CD14-positive monocyte (primary cell): ENCODE data around the gene GRXCR1. TPM values are rescaled to one million over a fixed set of nuclear protein-coding genes. Genes with fewer than 3 reads are reported as not detected.

Experiments used
- DNase-seq, 3 donors: peaks; one replicate each; pipeline ENCODE4 v3.0.0-alpha.2; 2011 to 2022
- H2AFZ ChIP-seq: 2 replicates; pipeline ENCODE4 v1.6.0; 2012; ENCODE audit warnings: mild to moderate bottlenecking, low read depth, low read length, inconsistent platforms; ENCODE audit not compliant: insufficient read depth, poor library complexity, severe bottlenecking
- H3K27ac ChIP-seq, 2 donors: 1 replicate in 1 of 2; 2 replicates in 1 of 2; pipeline ENCODE4 v1.5.1; 2012 to 2013; ENCODE audit warnings: low read length in 2 of 2, control low read depth in 1 of 2, inconsistent platforms in 1 of 2, low read depth in 1 of 2, mild to moderate bottlenecking in 1 of 2
- H3K27me3 ChIP-seq, 2 donors: one replicate each; pipeline versions ENCODE4 v1.6.0 to v1.6.1; 2011 to 2013; ENCODE audit warnings: low read length in 2 of 2; ENCODE audit not compliant: control insufficient read depth in 2 of 2, insufficient read depth in 2 of 2
- H3K36me3 ChIP-seq, 2 donors: replicated peaks in 1 of 2; 1 replicate in 1 of 2; 2 replicates in 1 of 2; pipeline versions ENCODE4 v1.5.1 to v1.6.1; 2012 to 2013; ENCODE audit warnings: low read length in 2 of 2, control low read depth in 1 of 2, inconsistent platforms in 1 of 2, mild to moderate bottlenecking in 1 of 2; ENCODE audit not compliant: insufficient read depth in 2 of 2, control insufficient read depth in 1 of 2
- H3K4me1 ChIP-seq, 2 donors: 1 replicate in 1 of 2; 2 replicates in 1 of 2; pipeline versions ENCODE4 v1.5.1 to v1.6.1; 2012 to 2013; ENCODE audit warnings: low read length in 2 of 2, control low read depth in 1 of 2, inconsistent platforms in 1 of 2, mild to moderate bottlenecking in 1 of 2, moderate library complexity in 1 of 2; ENCODE audit not compliant: insufficient read depth in 2 of 2, control insufficient read depth in 1 of 2
- H3K4me2 ChIP-seq: replicated peaks from 2 replicates; pipeline ENCODE3; 2012; ENCODE audit warnings: low read length, moderate library complexity, mild to moderate bottlenecking; ENCODE audit not compliant: poor library complexity, severe bottlenecking; ENCODE audit errors: extremely low read depth
- H3K4me3 ChIP-seq, 3 experiments: fragments of 200-600 bp in 1 of 3; sonication (generic) in 1 of 3; replicated peaks in 1 of 3; 1 replicate in 2 of 3; 2 replicates in 1 of 3; pipeline ENCODE4 v1.5.1; 2011 to 2013; ENCODE audit warnings: low read length in 3 of 3, mild to moderate bottlenecking in 3 of 3, control low read depth in 2 of 3, low read depth in 2 of 3, inconsistent platforms in 1 of 3, moderate library complexity in 1 of 3
- H3K79me2 ChIP-seq: 2 replicates; pipeline ENCODE4 v1.6.0; 2012; ENCODE audit warnings: mild to moderate bottlenecking, control low read depth, inconsistent platforms, low read length, moderate library complexity; ENCODE audit not compliant: insufficient read depth
- H3K9ac ChIP-seq: 2 replicates; pipeline ENCODE4 v1.6.0; 2017; ENCODE audit warnings: low read length, mild to moderate bottlenecking; ENCODE audit not compliant: insufficient read depth, poor library complexity, severe bottlenecking
- H3K9me3 ChIP-seq, 2 donors: replicated peaks in 1 of 2; 1 replicate in 1 of 2; 2 replicates in 1 of 2; pipeline versions ENCODE4 v1.5.1 to v1.6.1; 2012 to 2013; ENCODE audit warnings: low read length in 2 of 2, control low read depth in 1 of 2; ENCODE audit not compliant: control insufficient read depth in 1 of 2, insufficient read depth in 1 of 2
- H4K20me1 ChIP-seq: 2 replicates; pipeline ENCODE4 v1.6.0; 2012; ENCODE audit warnings: mild to moderate bottlenecking, low read length, control low read depth, moderate library complexity; ENCODE audit not compliant: insufficient read depth
- H3K27ac Mint-ChIP-seq, 7 donors: one replicate each; pipeline ENCODE4 v1.8.0; 2020; ENCODE audit warnings: mild to moderate bottlenecking in 7 of 7, mixed read lengths in 7 of 7, moderate library complexity in 6 of 7, inconsistent platforms in 2 of 7
- H3K27me3 Mint-ChIP-seq, 3 donors: one replicate each; pipeline ENCODE4 v1.8.0; 2021 to 2022; ENCODE audit warnings: low read depth in 3 of 3, mild to moderate bottlenecking in 3 of 3, mixed read lengths in 3 of 3, moderate library complexity in 3 of 3, inconsistent platforms in 1 of 3
- H3K36me3 Mint-ChIP-seq, 2 donors: one replicate each; pipeline ENCODE4 v1.8.0; 2020; ENCODE audit warnings: mixed read lengths in 2 of 2, inconsistent platforms in 1 of 2, mild to moderate bottlenecking in 1 of 2
- H3K4me1 Mint-ChIP-seq: one replicate; pipeline ENCODE4 v1.8.0; 2020; ENCODE audit warnings: mild to moderate bottlenecking, mixed read lengths
- H3K4me3 Mint-ChIP-seq, 2 donors: one replicate each; pipeline ENCODE4 v1.8.0; 2020; ENCODE audit warnings: mild to moderate bottlenecking in 2 of 2, mixed read lengths in 2 of 2, moderate library complexity in 1 of 2
- H3K9me3 Mint-ChIP-seq, 7 donors: one replicate each; pipeline ENCODE4 v1.8.0; 2020 to 2022; ENCODE audit warnings: mixed read lengths in 7 of 7, mild to moderate bottlenecking in 6 of 7, moderate library complexity in 6 of 7, inconsistent platforms in 2 of 7
- CTCF ChIP-seq: fragments of 200-600 bp; IDR thresholded peaks from one replicate; pipeline ENCODE4 v1.8.0; 2022; ENCODE audit warnings: antibody characterized with exemption, mild to moderate bottlenecking
- WGBS: methylation state at CpG from one replicate; pipeline ENCODE4 v1.1.5; 2013; ENCODE audit warnings: missing lambda C conversion rate; ENCODE audit not compliant: insufficient coverage; 5-methylcytosine and 5-hydroxymethylcytosine counted together
- intact Hi-C, 2 donors: fragments of 100-400 bp; cut with micrococcal nuclease; formaldehyde crosslinking; loops; one replicate each; pipeline versions ENCODE4 v1.15.0 to v1.15.1; 2023
- polyA plus RNA-seq, 3 donors: library from polyadenylated mRNA; depleted of rRNA in 1 of 3; unstranded in 2 of 3; stranded (reverse) in 1 of 3; fragments of 300-500 nt in 2 of 3; fragments of >200 nt in 1 of 3; fragmentation: Illumina TruSeq in 2 of 3; gene quantifications; 1 replicate in 2 of 3; 2 replicates in 1 of 3; pipeline ENCODE4 v1.2.3, GENCODE V29; 2012 to 2021

Gene GRXCR1
- polyA plus RNA-seq, 3 donors = not detected

DNA sequence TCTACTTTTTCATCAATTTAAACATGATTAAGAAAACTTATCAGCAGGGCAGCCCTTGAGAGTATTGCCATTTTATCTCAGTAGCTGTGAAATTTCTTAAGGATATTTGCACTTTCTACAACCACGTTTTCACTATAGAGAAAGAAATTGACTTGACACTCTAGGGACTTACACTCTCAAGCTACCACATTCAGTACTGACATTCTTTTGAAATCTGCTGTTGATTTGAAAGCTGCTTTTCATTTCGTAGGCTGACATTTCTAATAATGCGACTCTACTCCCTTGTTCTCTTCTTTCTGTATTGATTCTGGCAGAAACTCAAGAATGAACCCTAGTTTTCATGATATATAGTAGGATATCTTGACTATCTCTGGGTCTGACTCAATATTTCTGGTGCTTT, 13.7 kb upstream of the GRXCR1 start:
- no peak for DNase-seq
- H3K27me3 Mint-ChIP-seq = peaks cover 0 to 8% (median 0%) of the 10 kb centered on the region in 3 donors
- no peak overlapping the region for H3K4me2 ChIP-seq
- H3K4me3 ChIP-seq = no peak overlapping the region
- no peaks in the 10 kb centered on the region for H3K27me3 ChIP-seq
- intact Hi-C loops = no loop called here
- no peak overlapping the region for H2AFZ ChIP-seq
- no peaks in the 10 kb centered on the region for H3K4me1 ChIP-seq
- no peak for TF ChIP-seq CTCF
- no peaks in the 10 kb centered on the region for H4K20me1 ChIP-seq
- WGBS = no CpG with 5 or more reads among the region's 3 CpGs
- no peaks in the 10 kb centered on the region for H3K36me3 ChIP-seq
- H3K4me3 Mint-ChIP-seq = no peak overlapping the region
- no peaks in the 10 kb centered on the region for H3K9me3 ChIP-seq
- peaks cover 0 to 4% (median 0%) of the 10 kb centered on the region in 7 donors for H3K9me3 Mint-ChIP-seq
- no peak overlapping the region for H3K27ac Mint-ChIP-seq
- no peak overlapping the region for H3K27ac ChIP-seq
- H3K79me2 ChIP-seq = no peaks in the 10 kb centered on the region
- H3K4me1 Mint-ChIP-seq = no peaks in the 10 kb centered on the region
- H3K36me3 Mint-ChIP-seq = no peaks in the 10 kb centered on the region
- no peak overlapping the region for H3K9ac ChIP-seq

DNA sequence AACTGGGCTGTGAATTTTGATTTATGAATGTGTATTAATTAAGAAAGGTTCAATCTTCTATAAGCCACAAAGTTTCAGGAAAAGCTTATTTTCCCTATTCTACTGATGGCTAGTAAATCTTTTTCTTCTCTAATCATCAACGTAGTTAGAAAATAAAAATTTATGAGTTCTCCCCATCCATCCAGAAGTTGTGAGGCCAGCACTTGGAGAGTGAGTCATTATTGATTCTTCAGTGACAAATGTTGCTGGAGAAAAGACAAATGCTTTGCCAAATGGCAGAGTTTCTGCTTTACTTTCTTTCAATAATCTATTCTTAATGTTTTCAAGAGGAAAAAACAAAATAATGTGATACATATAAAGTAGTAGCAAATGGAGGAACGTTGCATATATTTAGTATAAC, 11.3 kb upstream of the GRXCR1 start:
- H3K36me3 Mint-ChIP-seq = no peaks in the 10 kb centered on the region
- peaks cover 1 to 8% (median 4%) of the 10 kb centered on the region in 7 donors for H3K9me3 Mint-ChIP-seq
- Histone ChIP-seq H4K20me1 (no peaks in the 10 kb centered on the region), H3K79me2 (no peaks in the 10 kb centered on the region), H3K27ac (no peak overlapping the region), H3K36me3 (no peaks in the 10 kb centered on the region), H3K9ac (no peak overlapping the region), H3K4me1 (no peaks in the 10 kb centered on the region), H2AFZ (no peak overlapping the region), H3K4me2 (no peak overlapping the region), H3K9me3 (no peaks in the 10 kb centered on the region), H3K27me3 (no peaks in the 10 kb centered on the region), H3K4me3 (no peak overlapping the region)
- no peak overlapping the region for H3K4me3 Mint-ChIP-seq
- H3K27me3 Mint-ChIP-seq = peaks cover 0 to 5% (median 0%) of the 10 kb centered on the region in 3 donors
- WGBS = no CpG with 5 or more reads among the region's 2 CpGs
- H3K27ac Mint-ChIP-seq = no peak overlapping the region
- no peaks in the 10 kb centered on the region for H3K4me1 Mint-ChIP-seq
- intact Hi-C loops = no loop called here
- no peak for TF ChIP-seq CTCF
- DNase-seq = no peak
